Testis (tissue), 2 donors: ENCODE measurements around the gene TENT5C.

ENCODE experiments used
- POLR2A ChIP-seq: fragments of 450-650 bp; IDR thresholded peaks from one replicate; pipeline ENCODE4 v1.6.1; 2017; ENCODE audit warnings: antibody characterized with exemption, mild to moderate bottlenecking, moderate library complexity
- TF ChIP-seq, protein P1 (sequence below), 3 experiments: fragments of 450-650 bp in 2 of 3; fragments of 200-600 bp in 1 of 3; sonication (generic) in 1 of 3; IDR thresholded peaks; one replicate each; pipeline ENCODE4 v1.5.1; 2016 to 2019; ENCODE audit warnings: antibody characterized with exemption in 3 of 3, mild to moderate bottlenecking in 2 of 3, moderate library complexity in 1 of 3

DNA sequence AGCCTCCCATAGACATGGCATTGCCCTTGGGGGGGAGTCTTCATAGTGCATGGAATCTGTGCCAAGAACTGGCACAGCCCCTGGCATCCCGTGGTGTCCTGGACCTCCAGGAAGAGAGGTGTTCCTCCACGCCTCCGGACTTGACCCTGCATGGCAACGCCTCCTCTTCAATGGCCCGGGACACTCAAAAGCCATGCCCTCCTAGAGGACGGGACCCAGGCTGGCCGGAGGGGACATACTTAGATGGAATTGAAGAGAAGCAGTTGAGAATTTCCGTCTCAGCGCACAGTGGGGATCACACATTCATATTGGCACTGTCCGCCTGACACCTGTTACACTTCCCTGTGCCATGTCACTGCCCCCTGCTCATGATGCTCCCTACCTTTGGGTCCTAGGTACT lies 38.4 kb upstream of the TENT5C start:
- TF ChIP-seq, protein P1, sequence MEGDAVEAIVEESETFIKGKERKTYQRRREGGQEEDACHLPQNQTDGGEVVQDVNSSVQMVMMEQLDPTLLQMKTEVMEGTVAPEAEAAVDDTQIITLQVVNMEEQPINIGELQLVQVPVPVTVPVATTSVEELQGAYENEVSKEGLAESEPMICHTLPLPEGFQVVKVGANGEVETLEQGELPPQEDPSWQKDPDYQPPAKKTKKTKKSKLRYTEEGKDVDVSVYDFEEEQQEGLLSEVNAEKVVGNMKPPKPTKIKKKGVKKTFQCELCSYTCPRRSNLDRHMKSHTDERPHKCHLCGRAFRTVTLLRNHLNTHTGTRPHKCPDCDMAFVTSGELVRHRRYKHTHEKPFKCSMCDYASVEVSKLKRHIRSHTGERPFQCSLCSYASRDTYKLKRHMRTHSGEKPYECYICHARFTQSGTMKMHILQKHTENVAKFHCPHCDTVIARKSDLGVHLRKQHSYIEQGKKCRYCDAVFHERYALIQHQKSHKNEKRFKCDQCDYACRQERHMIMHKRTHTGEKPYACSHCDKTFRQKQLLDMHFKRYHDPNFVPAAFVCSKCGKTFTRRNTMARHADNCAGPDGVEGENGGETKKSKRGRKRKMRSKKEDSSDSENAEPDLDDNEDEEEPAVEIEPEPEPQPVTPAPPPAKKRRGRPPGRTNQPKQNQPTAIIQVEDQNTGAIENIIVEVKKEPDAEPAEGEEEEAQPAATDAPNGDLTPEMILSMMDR (IDR thresholded peaks at IDR 0.05) = no peak
- TF ChIP-seq POLR2A = no peak
